ENCODE data around the gene ELP1. TPM values are rescaled to one million over a fixed set of nuclear protein-coding genes. Genes with fewer than 3 reads are reported as not detected.

Gene ELP1
- total RNA-seq, 4 donors from 2014 or later, result 9.4 to 24.3 (median 13.5) TPM

- intact Hi-C loops (cut with DNase I; ENCODE audit: low total_unique reads) (no loop called here), in situ Hi-C loops (cut with MboI; ENCODE audit: low sequenced_read_pairs in 4 of 4) (no loop called here)
- Histone ChIP-seq H3K4me3 (no peak overlapping the region), H3K27me3 (no peaks in the 10 kb centered on the region), H3K9me3 (no peaks in the 10 kb centered on the region), H3K27ac (no peak overlapping the region), H3K4me1 (no peaks in the 10 kb centered on the region), H3K36me3 (peaks cover under 1 to 43% of the 10 kb centered on the region in 2 donors)
- no peak for DNase-seq
- no peak for ATAC-seq
- TF ChIP-seq POLR2A (IDR thresholded peaks at IDR 0.05), result no peak
- TF ChIP-seq, protein P1, sequence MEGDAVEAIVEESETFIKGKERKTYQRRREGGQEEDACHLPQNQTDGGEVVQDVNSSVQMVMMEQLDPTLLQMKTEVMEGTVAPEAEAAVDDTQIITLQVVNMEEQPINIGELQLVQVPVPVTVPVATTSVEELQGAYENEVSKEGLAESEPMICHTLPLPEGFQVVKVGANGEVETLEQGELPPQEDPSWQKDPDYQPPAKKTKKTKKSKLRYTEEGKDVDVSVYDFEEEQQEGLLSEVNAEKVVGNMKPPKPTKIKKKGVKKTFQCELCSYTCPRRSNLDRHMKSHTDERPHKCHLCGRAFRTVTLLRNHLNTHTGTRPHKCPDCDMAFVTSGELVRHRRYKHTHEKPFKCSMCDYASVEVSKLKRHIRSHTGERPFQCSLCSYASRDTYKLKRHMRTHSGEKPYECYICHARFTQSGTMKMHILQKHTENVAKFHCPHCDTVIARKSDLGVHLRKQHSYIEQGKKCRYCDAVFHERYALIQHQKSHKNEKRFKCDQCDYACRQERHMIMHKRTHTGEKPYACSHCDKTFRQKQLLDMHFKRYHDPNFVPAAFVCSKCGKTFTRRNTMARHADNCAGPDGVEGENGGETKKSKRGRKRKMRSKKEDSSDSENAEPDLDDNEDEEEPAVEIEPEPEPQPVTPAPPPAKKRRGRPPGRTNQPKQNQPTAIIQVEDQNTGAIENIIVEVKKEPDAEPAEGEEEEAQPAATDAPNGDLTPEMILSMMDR (IDR thresholded peaks at IDR 0.05 in 4 of 5, conservative IDR thresholded peaks at IDR 0.05 in 1 of 5), result no peak
Observed at GRCh38 chr9:108883085-108883484, 50.8 kb downstream of the ELP1 start.

DNA sequence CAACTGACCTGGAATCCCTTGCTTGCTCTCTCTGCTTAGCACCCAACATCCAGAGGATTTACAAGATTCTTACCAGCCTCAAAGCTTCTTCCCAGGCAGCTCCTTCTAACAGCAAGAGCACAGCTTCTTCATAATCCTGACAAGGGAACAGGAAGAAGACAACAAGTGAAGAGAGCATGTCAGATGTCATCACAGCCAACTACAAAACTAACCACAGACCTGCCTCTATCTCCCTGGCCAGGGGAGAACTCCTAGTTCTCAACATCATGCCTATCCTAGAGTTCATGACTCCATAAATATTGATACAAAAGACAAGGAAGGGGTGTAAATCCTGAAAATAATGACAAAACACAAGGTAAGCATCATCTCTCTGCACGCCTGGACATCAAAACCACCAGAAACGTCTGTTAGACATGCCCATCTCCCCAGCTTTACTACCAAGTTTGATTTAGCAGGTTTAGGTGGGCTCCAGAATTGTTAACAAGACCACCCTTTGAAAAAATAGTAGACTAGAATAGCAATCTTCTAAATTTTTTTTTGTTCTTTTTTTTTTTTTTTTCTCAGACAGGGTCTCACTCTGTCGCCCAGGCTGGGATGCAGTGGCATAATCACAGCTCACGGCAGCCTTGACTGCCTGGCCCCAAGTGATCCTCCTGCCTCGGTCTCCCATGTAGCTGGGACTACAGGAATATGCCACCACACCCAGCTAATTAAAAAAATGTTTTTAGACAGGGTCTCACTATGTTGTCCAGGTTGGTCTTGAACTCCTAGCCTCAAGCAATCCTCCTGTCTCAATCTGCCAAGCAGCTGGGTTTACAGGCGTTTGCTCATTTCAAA, 51.7 kb downstream of the ELP1 start:
- Histone ChIP-seq H3K9me3 (no peaks in the 10 kb centered on the region), H3K4me3 (no peak overlapping the region), H3K27me3 (no peaks in the 10 kb centered on the region), H3K27ac (no peak overlapping the region), H3K36me3 (peaks cover 2 to 51% of the 10 kb centered on the region in 2 donors), H3K4me1 (no peaks in the 10 kb centered on the region)
- TF ChIP-seq, protein P1 (IDR thresholded peaks at IDR 0.05 in 4 of 5, conservative IDR thresholded peaks at IDR 0.05 in 1 of 5), result no peak
- TF ChIP-seq POLR2A (IDR thresholded peaks at IDR 0.05), result no peak
- intact Hi-C loops (cut with DNase I; ENCODE audit: low total_unique reads), result no loop called here
- in situ Hi-C loops (cut with MboI; ENCODE audit: low sequenced_read_pairs in 4 of 4), result no loop called here
- ATAC-seq, result no peak
- DNase-seq, result no peak

GRCh38 chr9:108880738-108881316, 53.1 kb downstream of the ELP1 start:
- H3K27ac ChIP-seq, result no peak overlapping the region
- in situ Hi-C loops (cut with MboI; ENCODE audit: low sequenced_read_pairs in 4 of 4) (no loop called here), intact Hi-C loops (cut with DNase I; ENCODE audit: low total_unique reads) (no loop called here)
- H3K27me3 ChIP-seq, result no peaks in the 10 kb centered on the region
- H3K4me1 ChIP-seq, result no peaks in the 10 kb centered on the region
- H3K9me3 ChIP-seq, result no peaks in the 10 kb centered on the region
- ATAC-seq (no peak), DNase-seq (no peak)
- no peak overlapping the region for H3K4me3 ChIP-seq
- TF ChIP-seq POLR2A (IDR thresholded peaks at IDR 0.05), result no peak
- TF ChIP-seq, protein P1 (IDR thresholded peaks at IDR 0.05 in 4 of 5, conservative IDR thresholded peaks at IDR 0.05 in 1 of 5), result no peak
- H3K36me3 ChIP-seq, result peaks cover 2 to 65% of the 10 kb centered on the region in 2 donors

GRCh38 chr9:108877524-108877923, 56.4 kb downstream of the ELP1 start:
- Histone ChIP-seq H3K27ac (no peak overlapping the region), H3K4me3 (no peak overlapping the region), H3K9me3 (no peaks in the 10 kb centered on the region), H3K27me3 (no peaks in the 10 kb centered on the region), H3K4me1 (no peaks in the 10 kb centered on the region), H3K36me3 (peaks cover 2 to 97% of the 10 kb centered on the region in 2 donors)
- in situ Hi-C loops (cut with MboI; ENCODE audit: low sequenced_read_pairs in 4 of 4), result no loop called here
- intact Hi-C loops (cut with DNase I; ENCODE audit: low total_unique reads), result no loop called here
- DNase-seq, result no peak
- TF ChIP-seq, protein P1 (IDR thresholded peaks at IDR 0.05 in 4 of 5, conservative IDR thresholded peaks at IDR 0.05 in 1 of 5), result no peak
- TF ChIP-seq POLR2A (IDR thresholded peaks at IDR 0.05), result no peak
- no peak for ATAC-seq

Measured in gastrocnemius medialis (tissue), 4 donors.